ENCODE results near the gene NANS. TPM values are rescaled to one million over a fixed set of nuclear protein-coding genes. Genes with fewer than 3 reads are reported as not detected.
"Not testable (repeated sequence)": the region's sequence is repeated elsewhere in the genome, so short reads cannot be mapped to it uniquely, and the experiment has no call there.

Gene NANS
- total and polyA plus RNA-seq, 2 of the 8 experiments (the other 6 are each of a cell fraction or from before 2014, with no cell fraction given), result 56.5 to 67.3 TPM

- H3K9ac ChIP-seq (replicated peaks in 1 of 4; ENCODE audit: extremely low read depth in 1 of 4, low read depth in 3 of 4, low read length in 3 of 4); H3K4me2 ChIP-seq (ENCODE audit: insufficient read depth in 1 of 2, low read depth in 2 of 2, low read length in 2 of 2); H2BK120ac ChIP-seq (replicated peaks; ENCODE audit: low read depth, low read length); H4K8ac ChIP-seq (ENCODE audit: extremely low read depth, insufficient read depth, low read length); DNase-seq (ENCODE audit: low read depth in 1 of 2, low spot score in 2 of 2); H3K18ac ChIP-seq (ENCODE audit: extremely low read depth, low read length); H3K56ac ChIP-seq (replicated peaks; ENCODE audit: insufficient read length, low read depth, low read length); H2BK15ac ChIP-seq (ENCODE audit: low read length); H2BK20ac ChIP-seq (ENCODE audit: low read length); H2BK12ac ChIP-seq (ENCODE audit: low read depth, low read length); POLR2A ChIA-PET (ENCODE audit: partially characterized antibody); H3K9me3 ChIP-seq (ENCODE audit: insufficient read depth in 2 of 2, low read depth in 1 of 2, low read length in 1 of 2); H3K4ac ChIP-seq (replicated peaks; ENCODE audit: insufficient read length, low read depth, low read length); H3K23ac ChIP-seq (ENCODE audit: insufficient read length); H2AFZ ChIP-seq (ENCODE audit: low read length); H4K91ac ChIP-seq (replicated peaks; ENCODE audit: insufficient read length, low read length); H3K23me2 ChIP-seq (ENCODE audit: low read depth, low read length); H3K36me3 ChIP-seq (ENCODE audit: control insufficient read depth in 2 of 4, insufficient read depth in 4 of 4, low read length in 3 of 4); H3K27me3 ChIP-seq (replicated peaks in 1 of 4; ENCODE audit: control insufficient read depth in 3 of 4, extremely low read depth in 1 of 4, insufficient read depth in 3 of 4, low read length in 3 of 4); H3K4me3 ChIP-seq (ENCODE audit: extremely low read depth in 1 of 4, insufficient read depth in 2 of 4, low read depth in 3 of 4, low read length in 4 of 4); H4K20me1 ChIP-seq (replicated peaks in 1 of 2; ENCODE audit: control insufficient read depth in 1 of 2, insufficient read depth in 2 of 2, low read length in 2 of 2); H4K5ac ChIP-seq (ENCODE audit: insufficient read length, low read depth, low read length); H3K4me1 ChIP-seq (replicated peaks in 1 of 4; ENCODE audit: control insufficient read depth in 3 of 4, insufficient read depth in 4 of 4, low read length in 3 of 4); FAIRE-seq; H2BK5ac ChIP-seq (ENCODE audit: low read depth, low read length); H3K79me1 ChIP-seq (ENCODE audit: low read depth, low read length); CTCF ChIA-PET (ENCODE audit: partially characterized antibody); H3K14ac ChIP-seq (ENCODE audit: insufficient read length); H2AK5ac ChIP-seq (ENCODE audit: low read depth, low read length); H3K27ac ChIP-seq (ENCODE audit: low read depth, low read length); H3K79me2 ChIP-seq (ENCODE audit: control insufficient read depth in 1 of 2, insufficient read depth in 2 of 2, low read length in 2 of 2): not testable (repeated sequence)
- WGBS, 2 experiments (ENCODE audit: extremely low coverage in 1 of 2, insufficient coverage in 1 of 2, insufficient read length in 1 of 2, insufficient replicate concordance in 2 of 2, low coverage in 1 of 2, low lambda C conversion rate in 2 of 2, missing lambda C conversion rate in 1 of 2), result 89% methylated on average over 13 of the region's 13 CpGs; no CpG with 5 or more reads in 1 of the 2 experiments
Measured at GRCh38 chr9:98124091-98124490, 67.6 kb downstream of the NANS start.
